ENCODE data around the gene CNFN.

GRCh38 chr19:42407085-42407815 lies 17.2 kb upstream of the CNFN start:
- TF ChIP-seq CTCF (conservative IDR thresholded peaks at IDR 0.05 in 1 of 2, IDR thresholded peaks at IDR 0.05 in 1 of 2; ENCODE audit: low read depth in 1 of 2, low read length in 2 of 2): no peak
- no peak for TF ChIP-seq EZH2 (IDR thresholded peaks at IDR 0.05; ENCODE audit: low read length, missing control alignments)

Measured in fibroblast of lung (primary cell).